DND-41 (cell line): ENCODE results near the gene COL9A3.

ENCODE experiments used
- EZH2 ChIP-seq: IDR thresholded peaks from 3 replicates; pipeline ENCODE4 v1.6.1; 2012; ENCODE audit warnings: borderline replicate concordance, low read depth, mild to moderate bottlenecking, moderate library complexity, low read length, inconsistent platforms; ENCODE audit not compliant: severe bottlenecking
- TF ChIP-seq, protein P1 (sequence below): IDR thresholded peaks from 2 replicates; pipeline ENCODE4 v1.5.1; 2012; ENCODE audit warnings: borderline replicate concordance, low read length, moderate library complexity, mild to moderate bottlenecking; ENCODE audit not compliant: poor library complexity, severe bottlenecking; ENCODE audit errors: extremely low read depth

DNA sequence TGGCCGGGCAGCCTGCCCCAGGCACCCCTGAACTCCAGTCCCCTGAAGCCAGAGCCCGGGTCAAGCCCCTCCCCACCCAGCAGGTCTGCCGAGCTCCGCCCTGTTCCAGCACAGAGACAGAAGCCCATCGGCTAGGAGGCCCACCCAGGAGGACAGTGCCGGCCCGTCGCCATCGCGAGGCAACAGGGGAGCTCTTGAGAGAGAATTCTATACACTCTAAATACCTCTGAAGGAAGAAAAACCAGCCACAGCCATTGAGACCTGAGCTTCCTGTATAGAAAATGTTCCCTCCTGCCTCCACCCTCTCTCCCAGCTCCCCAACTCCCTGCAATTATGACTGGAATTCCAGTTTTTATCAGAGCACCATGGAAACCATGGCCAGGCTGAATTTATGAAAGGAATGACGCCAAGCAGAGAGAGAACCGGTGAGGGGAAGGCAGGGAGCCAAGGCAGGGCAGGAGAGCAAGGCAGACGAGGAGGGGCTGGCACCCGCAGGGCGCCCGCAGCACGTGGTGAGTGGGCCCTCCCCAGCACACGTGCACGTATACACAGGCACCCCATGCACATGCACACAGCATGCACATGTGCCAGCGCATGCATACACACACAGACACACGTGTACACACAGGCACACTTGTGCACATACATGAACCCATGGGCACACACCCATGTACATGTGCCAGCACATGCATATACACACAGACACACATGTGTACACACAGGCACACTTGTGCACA is 48.1 kb upstream of the COL9A3 start:
- TF ChIP-seq, protein P1, sequence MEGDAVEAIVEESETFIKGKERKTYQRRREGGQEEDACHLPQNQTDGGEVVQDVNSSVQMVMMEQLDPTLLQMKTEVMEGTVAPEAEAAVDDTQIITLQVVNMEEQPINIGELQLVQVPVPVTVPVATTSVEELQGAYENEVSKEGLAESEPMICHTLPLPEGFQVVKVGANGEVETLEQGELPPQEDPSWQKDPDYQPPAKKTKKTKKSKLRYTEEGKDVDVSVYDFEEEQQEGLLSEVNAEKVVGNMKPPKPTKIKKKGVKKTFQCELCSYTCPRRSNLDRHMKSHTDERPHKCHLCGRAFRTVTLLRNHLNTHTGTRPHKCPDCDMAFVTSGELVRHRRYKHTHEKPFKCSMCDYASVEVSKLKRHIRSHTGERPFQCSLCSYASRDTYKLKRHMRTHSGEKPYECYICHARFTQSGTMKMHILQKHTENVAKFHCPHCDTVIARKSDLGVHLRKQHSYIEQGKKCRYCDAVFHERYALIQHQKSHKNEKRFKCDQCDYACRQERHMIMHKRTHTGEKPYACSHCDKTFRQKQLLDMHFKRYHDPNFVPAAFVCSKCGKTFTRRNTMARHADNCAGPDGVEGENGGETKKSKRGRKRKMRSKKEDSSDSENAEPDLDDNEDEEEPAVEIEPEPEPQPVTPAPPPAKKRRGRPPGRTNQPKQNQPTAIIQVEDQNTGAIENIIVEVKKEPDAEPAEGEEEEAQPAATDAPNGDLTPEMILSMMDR, result no peak
- TF ChIP-seq EZH2, result no peak
